Activated CD8-positive, alpha-beta memory T cell treated with anti-CD3 and anti-CD28 coated beads for 48 hours (primary cell): ENCODE results near the gene LRRC43.
"Not testable (repeated sequence)": the region's sequence is repeated elsewhere in the genome, so short reads cannot be mapped to it uniquely, and the experiment has no call there.

Experiments
- DNase-seq, 3 experiments: peaks; one replicate each; pipeline ENCODE4 v3.0.0-alpha.2; 2020; ENCODE audit warnings: low read depth in 2 of 3, low spot score in 2 of 3

LRRC43 gene

DNA sequence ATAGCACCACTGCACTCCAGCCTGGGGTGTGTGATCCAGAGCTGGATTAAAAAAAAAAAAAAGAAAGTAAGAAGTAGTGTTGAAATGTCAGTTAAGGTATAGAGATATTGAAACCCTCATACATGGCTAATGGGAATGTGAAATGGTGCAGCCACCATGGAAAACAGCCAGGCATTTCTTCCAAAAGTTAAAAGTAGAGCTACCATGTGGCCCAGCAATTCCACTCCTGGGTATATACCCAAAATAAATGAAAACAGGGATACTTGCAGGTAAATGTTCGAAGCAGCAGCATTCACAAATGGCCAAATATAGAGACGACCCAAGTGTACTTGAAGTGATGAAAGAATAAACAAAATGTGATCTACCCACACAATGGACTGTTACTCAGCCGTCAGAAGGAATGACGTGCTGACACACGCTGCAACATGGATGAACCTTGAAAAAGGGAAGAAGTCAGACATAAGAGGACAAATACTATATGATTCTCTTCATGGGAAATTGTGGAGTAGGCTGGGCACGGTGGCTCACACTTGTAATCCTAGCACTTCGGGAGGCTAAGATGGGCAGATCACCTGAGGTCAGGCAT is 24.1 kb upstream of the LRRC43 start:
- DNase-seq, result no peak

DNA sequence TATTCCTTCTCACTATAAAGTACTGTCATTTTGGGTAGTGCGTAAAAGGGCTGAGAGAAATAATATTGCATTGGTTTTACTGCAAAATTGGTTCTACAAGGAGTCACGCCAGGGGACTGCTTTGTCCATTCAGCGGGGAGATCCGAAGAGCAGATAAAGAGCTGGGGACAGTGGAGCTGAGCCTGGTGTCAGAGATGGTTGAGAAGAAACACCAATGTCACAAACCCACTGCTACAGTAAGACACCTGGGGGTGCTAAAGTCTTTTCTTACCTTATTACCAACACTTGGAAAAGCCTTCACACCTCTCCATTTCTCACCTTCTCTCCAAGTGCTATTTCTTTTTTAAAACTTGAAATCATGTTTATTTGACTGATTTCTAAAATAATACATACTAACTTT is 23.0 kb upstream of the LRRC43 start:
- DNase-seq, result no peak

DNA sequence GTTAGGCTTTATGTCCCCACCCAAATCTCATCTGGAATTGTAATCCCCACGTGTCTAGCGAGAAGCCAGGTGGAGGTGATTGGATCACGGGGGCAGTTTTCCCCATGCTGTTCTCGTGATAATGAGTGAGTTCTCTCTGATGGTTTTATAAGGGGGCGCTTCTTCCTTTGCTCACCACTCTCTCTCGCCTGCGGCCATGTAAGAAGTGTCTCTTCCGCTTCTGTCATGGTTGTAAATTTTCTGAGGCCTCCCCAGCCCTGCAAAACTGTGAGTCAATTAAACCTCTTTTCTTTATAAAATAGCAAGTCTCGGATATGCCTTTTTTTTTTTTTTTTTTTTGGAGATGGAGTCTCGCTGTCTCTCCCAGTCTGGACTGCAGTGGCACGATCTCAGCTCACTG is 22.2 kb upstream of the LRRC43 start:
- DNase-seq, result no peak

DNA sequence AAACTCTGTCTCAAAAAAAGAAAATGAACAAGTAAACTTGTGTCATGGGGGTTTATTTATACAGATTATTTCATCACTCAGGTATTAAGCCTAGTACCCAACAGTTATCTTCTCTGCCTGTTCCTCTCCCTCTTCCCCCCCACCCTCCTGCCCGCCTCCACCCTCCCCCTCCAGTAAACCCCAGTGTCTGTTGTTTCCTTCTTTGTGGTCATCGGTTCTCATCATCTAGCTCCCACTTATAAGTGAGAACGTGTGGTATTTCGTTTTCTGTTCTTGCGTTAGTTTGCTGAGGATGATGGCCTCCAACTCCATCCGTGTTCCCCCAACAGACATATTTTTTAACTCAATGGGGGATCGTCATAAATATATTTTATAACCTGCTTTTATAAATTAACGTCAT is 21.2 kb upstream of the LRRC43 start:
- DNase-seq, result no peak

DNA sequence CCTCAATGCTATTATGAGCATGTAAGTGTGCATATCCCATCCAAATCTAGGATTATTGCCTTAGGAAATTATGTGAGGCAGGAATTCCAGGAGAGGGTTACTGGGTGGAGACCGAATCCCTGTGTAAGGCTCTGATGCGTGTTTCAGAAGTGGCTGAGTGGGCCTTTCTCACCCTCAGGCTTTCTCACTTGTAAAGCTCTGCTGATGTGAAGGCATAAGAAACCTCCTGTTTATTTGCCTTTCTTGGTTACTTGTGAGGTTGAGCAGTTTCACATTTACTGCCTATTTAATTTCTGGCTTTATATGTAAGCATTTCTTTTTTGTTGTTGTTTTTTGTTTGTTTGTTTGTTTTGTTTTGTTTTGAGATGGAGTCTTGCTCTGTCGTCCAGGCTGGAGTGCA is 19.9 kb upstream of the LRRC43 start:
- DNase-seq, result no peak

DNA sequence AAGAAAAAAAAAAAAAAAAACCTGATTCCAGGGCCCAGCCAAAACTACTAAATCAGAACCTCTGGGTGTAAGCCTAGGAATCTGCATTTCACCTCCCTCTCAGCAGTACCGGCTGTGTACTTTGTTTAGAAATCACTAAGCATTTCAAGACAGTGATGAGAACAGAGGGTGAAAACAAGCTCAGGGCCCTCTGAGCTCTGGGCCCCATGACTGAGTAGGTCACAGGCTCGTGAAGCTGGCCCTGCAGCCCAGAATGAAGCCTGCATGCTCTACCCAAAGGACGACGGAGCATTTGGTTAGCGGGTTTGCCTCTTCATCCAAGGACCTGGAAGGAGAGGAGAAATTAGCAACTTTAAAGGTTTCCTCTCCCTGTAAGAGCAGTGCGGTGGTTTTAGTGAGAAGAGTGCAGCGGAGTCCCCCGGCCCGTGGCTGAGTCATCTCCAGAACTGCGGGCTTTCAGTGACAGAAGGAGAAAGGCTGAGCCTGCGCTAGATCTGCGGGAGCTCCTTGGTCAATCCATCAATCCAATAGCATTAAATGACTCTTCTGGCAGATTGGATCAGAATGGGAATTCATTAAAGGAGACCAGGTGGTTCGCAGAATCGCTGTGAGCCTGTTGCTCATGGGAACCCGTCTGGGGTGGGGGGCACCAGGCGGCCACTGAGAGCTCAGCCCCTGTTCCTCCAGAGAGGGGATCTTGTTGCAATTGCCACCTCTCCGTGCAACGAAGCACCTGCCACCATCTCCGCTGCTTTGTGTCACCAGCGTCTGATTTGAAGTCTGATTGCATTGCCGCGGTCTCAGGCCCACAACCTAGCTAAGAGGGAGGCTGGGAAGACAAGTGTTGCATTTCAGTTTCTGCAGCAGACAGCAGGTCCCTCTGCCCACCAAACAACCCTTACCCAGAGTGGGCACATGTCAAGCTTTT is 16.2 kb upstream of the LRRC43 start:
- peak in 2 of 3 experiments; percentile 30 to 37 for DNase-seq

DNA sequence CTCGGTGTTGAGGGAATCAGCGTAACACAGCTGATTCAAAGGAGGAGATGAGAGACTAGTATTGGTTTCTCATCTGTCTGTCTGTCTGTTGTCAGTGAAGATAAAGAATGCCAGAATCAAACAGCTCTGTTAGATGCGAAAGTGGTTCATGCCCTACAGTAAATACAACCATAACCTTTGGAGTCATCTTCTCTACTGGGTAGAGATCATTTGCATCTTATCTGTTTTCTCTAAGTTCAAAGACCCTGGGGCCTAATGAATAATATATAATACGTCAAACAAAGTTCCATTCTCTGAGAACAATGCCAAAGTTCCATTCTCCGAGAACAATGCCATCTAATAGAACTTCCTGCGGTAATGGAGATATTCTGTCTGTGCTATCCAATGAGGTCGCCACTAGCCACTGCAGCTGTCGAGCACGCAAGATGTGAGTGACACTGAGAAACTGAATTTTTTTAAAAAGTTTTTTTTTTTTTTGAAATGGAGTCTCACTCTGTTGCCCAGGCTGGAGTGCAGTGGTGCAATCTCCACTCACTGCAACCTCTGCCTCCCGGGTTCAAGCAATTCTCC is 15.5 kb upstream of the LRRC43 start:
- no peak for DNase-seq

DNA sequence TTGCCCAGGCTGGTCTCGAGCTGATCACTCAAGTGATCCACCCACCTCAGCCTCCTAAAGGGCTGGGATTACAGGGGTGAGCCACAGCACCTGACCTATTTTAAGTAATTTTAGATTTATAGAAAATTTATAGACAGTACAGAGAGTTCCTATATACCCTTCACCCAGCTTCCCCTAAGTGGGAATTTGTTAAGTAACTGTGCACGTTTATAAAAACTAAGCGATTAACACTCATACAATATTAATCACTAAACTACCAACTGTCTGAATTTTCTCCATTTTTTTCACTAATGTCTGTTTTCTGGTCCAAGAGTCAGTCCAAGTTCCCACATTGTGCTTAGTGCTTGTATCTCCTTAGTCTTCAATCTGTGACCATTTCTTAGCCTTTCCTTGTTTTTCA is 14.4 kb upstream of the LRRC43 start:
- DNase-seq, result no peak

DNA sequence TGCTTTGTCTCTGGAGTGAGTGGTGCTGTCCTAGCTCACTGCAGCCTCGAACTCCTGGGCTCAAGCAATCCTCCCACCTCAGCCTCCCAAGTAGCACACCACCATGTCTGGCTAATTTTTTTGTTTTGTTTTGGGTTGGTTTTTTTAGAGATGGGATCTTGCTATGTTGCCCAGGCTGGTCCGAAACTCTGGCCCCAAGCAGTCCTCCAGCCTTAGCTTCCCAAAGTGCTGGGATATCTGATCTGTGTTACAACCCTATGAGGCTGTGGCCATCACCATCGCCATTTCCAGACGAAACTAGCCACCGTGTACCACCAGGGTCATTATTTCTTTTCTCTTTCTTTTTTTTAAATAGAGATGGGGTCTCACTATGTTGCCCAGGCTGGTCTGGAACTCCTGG is 11.5 kb upstream of the LRRC43 start:
- no peak for DNase-seq

DNA sequence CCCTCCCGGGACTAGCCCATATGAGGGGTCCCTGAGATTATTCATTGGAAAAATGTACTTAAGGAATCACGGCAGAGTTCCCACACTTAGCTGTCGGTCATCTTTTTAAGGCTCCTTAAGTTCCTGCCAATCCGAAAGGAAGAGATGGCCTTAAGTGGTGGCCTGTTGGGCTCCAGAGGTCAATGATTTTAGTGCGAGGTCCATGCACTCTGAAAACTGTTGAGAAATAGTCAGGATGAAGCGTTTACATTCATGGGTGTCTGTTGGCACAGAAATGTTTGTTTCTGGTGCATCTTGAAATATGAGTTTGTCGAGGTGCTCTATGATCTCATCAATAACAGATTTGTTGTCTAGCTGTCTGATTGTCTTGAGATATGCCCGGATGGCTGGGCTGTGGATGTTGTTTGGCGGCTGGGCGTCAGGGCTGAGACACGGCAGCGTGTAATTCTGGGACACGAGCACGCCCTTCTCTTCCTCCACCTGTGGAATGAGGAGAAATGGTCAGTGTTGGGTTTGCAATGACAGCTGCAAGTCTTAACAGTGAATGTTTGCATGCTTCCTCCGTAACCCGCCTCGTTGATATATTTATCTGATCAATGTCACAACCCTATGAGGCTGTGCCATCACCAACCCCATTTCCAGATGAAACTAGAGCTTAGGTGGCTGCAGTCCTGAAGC is 10.5 kb upstream of the LRRC43 start:
- no peak for DNase-seq

DNA sequence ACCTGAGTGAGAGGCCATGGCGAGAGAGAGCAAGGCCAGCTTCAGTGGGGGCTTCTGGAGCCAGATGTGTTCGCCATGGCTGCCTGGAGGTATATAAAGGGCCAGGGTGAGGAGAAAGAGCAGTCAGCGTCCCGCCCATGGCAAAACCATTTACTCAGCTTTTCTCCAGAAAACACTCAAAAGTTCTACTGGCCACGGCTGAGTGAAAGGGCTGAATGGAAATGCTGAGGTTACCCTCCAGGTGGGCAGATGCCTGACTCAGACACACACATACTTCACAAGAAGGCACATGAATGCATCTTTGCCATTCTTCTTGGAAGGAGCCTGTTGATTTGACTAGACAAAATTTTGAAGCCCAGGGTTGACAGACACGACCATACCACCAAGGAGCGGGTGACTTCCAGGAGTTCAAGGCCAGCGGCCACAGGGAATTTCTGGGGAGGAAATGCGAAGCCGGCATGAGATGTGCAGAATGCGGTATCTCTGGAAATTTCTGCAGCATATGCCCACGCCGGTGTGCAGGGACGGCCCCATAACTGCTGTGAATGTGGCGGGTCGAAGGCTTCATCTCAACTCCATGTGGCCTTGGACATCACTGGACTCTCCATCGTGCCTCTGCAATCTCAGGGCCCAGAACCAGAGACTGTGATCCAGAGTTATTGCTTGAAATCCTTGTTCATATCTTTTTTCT is 8.6 kb upstream of the LRRC43 start, which contains the start of gene IL31:
Gene IL31 (minus strand): TSS at position 67 of the 691 bp plus-strand sequence. CDS start 49 bp downstream, at position 18.
- DNase-seq, result no peak

DNA sequence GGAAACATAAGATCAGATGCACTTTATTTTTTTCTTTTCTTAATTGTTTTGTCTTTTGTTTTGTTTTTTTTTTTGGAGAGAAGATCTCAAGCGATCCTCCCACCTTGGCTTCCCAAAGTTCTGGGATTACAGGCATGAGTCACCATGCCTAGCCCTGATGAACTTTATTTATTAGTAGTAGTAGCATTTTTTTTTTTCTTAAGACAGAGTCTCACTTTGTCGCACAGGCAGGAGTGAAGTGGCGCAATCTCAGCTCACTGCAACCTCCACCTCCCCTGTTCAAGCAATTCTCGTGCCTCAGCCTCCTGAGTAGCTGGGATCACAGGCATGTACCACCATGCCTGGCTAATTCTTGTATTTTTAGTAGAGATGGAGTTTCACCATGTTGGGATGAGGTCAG is 6.5 kb upstream of the LRRC43 start:
- DNase-seq, result not testable (repeated sequence)

DNA sequence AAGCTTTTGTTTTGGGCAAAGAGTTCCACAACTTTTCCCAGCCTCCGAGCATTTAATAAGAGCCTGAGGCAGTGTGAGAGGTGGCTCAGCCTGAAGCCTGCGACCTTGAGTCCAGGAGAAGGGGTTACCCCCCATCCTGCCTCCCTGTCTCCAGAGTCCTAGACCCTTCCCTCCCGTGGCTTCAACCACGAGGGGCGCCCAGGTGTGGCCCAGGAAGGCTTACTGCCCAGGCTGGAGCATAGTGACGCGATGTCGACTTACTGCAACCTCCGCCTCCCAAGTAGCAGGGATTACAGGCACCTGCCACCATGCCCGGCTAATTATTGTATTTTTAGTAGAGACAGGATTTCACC is 641 bp downstream of the LRRC43 start:
- DNase-seq, result no peak

DNA sequence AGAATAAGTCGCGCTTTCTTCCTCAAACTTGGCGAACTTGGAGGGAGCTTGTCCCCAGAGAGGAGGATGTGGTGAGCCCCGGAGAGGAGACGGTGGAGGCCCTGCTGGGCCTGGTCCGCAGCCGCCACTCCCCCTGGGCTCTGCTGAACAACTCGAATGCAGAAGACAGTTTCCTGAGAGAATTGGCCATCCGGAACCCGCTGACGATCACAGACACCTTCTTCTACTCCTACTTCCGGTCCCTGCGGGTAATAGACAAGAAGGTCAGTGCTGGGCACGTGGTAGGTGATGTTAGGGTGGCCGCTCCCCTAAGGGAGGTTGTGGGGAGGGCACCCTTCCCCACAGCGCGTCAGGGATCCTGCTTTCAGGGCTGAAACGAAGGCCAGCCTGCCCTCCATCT is 1.6 kb downstream of the LRRC43 start:
- no peak for DNase-seq

DNA sequence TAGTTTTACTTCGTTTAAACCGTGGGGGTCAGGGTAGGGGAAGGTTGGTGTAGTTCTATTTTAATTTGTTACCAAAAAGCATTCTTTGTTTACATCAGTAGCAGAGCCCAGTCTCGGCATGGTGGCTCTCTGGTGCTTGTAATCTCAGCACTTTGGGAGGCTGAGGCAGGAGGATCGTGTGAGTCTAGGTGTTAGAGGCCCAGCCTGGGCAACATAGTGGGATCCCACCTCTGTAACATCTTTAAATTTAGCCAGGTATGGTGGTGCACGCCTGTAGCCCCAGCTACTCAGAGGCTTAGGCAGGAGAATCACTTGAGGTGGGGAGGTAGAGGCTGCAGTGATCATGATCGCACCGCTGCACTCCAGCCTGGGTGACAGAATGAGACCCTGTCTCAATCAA is 2.2 kb downstream of the LRRC43 start:
- no peak for DNase-seq

DNA sequence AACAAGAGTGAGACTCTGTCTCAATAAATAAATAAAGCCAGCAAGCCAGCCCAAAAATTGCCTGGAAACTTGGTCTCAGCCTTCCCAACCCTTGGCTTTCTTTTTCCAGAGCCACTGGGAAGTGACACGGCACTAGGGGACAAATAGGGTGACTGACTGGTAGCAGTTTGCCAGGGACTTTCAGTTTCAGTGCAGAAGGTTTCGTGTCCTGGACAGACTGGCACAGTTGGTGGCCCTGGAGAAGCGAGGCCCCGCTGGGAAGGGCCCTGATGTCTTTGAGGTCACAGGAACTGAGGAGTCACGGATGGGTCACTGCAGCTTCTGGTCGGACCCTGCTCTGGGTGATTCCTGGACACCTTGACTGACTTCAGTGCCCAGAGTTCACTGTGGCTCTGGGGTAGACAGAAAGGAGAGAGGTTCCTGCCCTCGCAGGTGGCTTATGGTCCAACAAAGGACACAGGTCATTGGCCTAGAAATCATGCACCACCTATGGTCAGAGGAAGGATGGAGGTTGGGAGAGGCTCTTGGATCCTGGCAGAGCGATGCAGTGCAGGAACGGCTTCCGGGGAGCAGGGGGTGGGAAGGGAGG is 2.7 kb downstream of the LRRC43 start:
- no peak for DNase-seq

DNA sequence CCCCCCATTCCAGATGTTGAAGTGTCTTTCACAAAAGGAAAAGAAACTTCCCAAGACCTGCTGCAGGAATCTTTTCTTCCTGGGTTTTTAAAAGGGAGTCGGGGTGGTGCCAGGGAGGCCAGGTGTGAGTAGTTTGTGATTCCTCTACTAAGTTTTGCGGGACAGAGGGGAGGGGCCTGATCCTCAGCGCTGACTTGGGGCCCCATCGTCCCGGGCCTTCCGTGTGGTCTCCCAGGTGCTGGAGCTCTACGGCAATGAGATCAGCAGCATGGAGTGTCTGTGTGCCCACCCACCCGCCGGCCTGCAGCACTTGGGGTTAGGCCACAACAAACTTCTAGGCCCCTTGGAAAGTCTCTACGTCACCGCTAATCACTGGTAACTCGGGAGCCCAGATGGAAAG is 4.5 kb downstream of the LRRC43 start:
- DNase-seq, result no peak

DNA sequence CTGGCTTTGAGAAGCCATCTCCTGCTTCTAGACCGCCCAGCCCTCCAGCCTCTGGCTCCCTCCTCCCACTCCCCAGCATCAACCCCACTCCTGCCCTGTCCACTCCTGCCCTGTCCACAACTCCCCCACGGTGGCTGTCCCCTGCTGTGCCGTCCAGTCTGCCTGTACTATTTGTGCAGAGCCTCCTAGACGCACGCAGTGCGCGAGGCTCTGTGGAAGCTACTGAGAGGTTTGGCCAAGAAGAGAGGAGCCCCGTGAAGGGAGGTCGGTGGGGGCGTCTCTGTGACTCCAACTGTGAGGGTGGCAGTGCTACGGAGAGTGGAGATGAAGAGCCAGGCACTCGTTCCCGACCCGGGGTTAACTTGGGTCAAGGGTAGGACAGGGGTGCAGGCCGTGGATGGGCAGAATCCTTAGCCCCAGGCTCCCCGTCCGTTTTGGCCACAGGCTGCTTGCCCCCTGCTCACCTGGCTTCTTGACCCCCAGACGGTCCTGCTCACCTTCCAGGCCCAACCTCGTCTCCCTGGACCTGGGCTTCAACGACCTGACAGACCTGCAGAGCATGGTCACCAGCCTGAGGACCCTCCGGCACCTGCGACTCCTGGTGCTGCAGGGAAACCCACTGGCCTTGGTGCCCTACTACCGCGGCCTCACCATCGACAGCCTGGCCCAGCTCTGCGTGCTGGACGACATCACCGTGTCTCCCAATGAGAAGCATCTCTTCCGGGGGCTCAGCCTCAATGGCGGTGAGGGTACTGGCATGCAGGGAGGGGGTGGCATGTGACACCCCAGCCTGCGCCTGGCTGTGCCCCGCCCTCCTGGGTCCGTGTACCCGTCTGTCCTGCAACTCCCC is 6.9 kb downstream of the LRRC43 start:
- no peak for DNase-seq

DNA sequence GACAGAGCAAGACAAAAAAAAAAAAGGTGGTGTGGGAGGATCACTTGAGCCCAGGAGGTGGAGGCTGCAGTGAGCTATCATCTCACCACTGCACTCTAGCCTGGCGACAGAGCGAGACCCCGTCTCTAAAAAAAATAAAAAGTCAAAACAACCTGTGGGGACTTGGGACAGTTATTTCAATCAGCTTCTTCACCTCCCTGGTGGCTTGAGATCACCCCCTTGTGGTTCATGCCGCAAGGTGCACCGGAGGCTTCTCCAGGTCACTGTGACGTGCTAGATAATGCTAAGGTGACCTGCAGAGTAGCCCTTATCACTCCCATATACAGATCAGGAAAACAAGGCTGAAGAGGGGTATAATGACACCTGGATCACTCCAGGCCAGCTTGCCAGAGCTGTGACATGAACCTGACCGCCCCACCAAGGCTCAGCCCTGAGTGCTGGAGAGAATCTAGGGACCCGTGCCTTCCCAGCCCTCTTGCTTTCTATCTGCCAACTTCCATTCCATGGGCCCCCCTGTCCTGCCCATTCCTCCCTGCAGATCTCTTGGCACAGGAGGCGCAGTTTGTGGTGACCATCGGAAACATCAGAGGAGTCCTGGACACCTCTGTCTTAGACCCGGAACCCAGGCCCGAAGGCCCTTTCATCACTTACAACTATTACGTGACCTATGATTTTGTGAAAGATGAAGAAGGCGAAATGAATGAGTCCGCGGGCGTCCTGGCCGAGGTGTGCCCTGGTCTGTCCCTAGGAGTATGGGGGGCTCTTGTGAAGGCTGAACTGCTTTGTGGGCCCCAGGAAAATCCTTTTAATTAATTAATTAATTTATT is 8.1 kb downstream of the LRRC43 start:
- DNase-seq, result peak in 1 of 3 experiments; percentile 48
